Measurements from ENCODE around the gene CFLAR. TPM values are rescaled to one million over a fixed set of nuclear protein-coding genes. Genes with fewer than 3 reads are reported as not detected.

The CFLAR gene
- total and polyA plus RNA-seq, 2 of the 13 experiments (the other 11 are each of a cell fraction or from before 2014, with no cell fraction given) = 43.8 to 92.1 TPM

- TF ChIP-seq HOXD1 (CRISPR knock-in tag; IDR thresholded peaks at IDR 0.05) (peak; percentile 77; the same call in 1 of the 2 replicates), USF2 (IDR thresholded peaks at IDR 0.05; ENCODE audit: low read depth, low read length) (no peak), USF2 (CRISPR knock-in tag; IDR thresholded peaks at IDR 0.05; ENCODE audit: borderline replicate concordance) (peak; percentile 13; the same call in 1 of the 2 replicates), CEBPG (CRISPR knock-in tag; IDR thresholded peaks at IDR 0.05) (peak; percentile 86), BCL6 (CRISPR knock-in tag; IDR thresholded peaks at IDR 0.05) (no peak), ZFX (CRISPR knock-in tag; IDR thresholded peaks at IDR 0.05; ENCODE audit: low read depth) (peak; percentile 71; the same call in 1 of the 2 replicates), YEATS4 (CRISPR knock-in tag; IDR thresholded peaks at IDR 0.05; ENCODE audit: borderline replicate concordance) (peak; percentile 8), CEBPB (IDR thresholded peaks at IDR 0.05; ENCODE audit: borderline replicate concordance, low read depth, low read length) (peak; percentile 97), ZC3H4 (CRISPR knock-in tag; IDR thresholded peaks at IDR 0.05; ENCODE audit: borderline replicate concordance) (peak; percentile 50; the same call in 1 of the 2 replicates), KLF15 (CRISPR knock-in tag; IDR thresholded peaks at IDR 0.05; ENCODE audit: borderline replicate concordance) (no peak), ZNF878 (CRISPR knock-in tag; IDR thresholded peaks at IDR 0.05) (0 out of 2 replicates have a peak, but pooled peaks have one; percentile 11), ZNF646 (CRISPR knock-in tag; IDR thresholded peaks at IDR 0.05) (0 out of 2 replicates have a peak, but pooled peaks have one; percentile 25), GATAD2A (CRISPR knock-in tag; IDR thresholded peaks at IDR 0.05) (peak; percentile 14), SPEN (CRISPR knock-in tag; IDR thresholded peaks at IDR 0.05; ENCODE audit: low read depth) (peak; percentile 6; the same call in 1 of the 2 replicates), KAT8 (CRISPR knock-in tag; IDR thresholded peaks at IDR 0.05) (peak; percentile 53; the same call in 1 of the 2 replicates), CREM (IDR thresholded peaks at IDR 0.05) (peak; percentile 57), CREM (CRISPR knock-in tag; IDR thresholded peaks at IDR 0.05) (no peak)
- TF ChIP-seq, protein P1, sequence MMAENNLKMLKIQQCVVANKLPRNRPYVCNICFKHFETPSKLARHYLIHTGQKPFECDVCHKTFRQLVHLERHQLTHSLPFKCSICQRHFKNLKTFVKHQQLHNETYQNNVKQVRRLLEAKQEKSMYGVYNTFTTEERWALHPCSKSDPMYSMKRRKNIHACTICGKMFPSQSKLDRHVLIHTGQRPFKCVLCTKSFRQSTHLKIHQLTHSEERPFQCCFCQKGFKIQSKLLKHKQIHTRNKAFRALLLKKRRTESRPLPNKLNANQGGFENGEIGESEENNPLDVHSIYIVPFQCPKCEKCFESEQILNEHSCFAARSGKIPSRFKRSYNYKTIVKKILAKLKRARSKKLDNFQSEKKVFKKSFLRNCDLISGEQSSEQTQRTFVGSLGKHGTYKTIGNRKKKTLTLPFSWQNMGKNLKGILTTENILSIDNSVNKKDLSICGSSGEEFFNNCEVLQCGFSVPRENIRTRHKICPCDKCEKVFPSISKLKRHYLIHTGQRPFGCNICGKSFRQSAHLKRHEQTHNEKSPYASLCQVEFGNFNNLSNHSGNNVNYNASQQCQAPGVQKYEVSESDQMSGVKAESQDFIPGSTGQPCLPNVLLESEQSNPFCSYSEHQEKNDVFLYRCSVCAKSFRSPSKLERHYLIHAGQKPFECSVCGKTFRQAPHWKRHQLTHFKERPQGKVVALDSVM (CRISPR knock-in tag; IDR thresholded peaks at IDR 0.05) = peak; percentile 20; the same call in 1 of the 2 replicates
- TF ChIP-seq, protein P2, sequence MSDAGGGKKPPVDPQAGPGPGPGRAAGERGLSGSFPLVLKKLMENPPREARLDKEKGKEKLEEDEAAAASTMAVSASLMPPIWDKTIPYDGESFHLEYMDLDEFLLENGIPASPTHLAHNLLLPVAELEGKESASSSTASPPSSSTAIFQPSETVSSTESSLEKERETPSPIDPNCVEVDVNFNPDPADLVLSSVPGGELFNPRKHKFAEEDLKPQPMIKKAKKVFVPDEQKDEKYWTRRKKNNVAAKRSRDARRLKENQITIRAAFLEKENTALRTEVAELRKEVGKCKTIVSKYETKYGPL (CRISPR knock-in tag; IDR thresholded peaks at IDR 0.05) = no peak
These were observed 1.2 kb downstream of the CFLAR start (continued) for GRCh38 chr2:201116959-201117734.
